ENCODE measurements around the gene GPR26.

GRCh38 chr10:123744224-123744536, 78.0 kb downstream of the GPR26 start:
- TF ChIP-seq CTCF (IDR thresholded peaks at IDR 0.05) (no peak), EZH2 (IDR thresholded peaks at IDR 0.05; ENCODE audit: borderline replicate concordance, insufficient read depth, low read depth, low read length, poor library complexity, severe bottlenecking) (no peak)

All from B cell (primary cell).